Testis (tissue), 3 donors: Measurements from ENCODE around the gene RNF166. TPM values are rescaled to one million over a fixed set of nuclear protein-coding genes. Genes with fewer than 3 reads are reported as not detected.

Source experiments
- DNase-seq: peaks from one replicate; pipeline ENCODE4 v3.0.0-alpha.2; 2019
- H3K27ac ChIP-seq, 2 donors: fragments of 200-600 bp; sonication (generic); one replicate each; pipeline ENCODE4 v1.5.1; 2019
- H3K27me3 ChIP-seq: fragments of 200-600 bp; sonication (generic); one replicate; pipeline ENCODE4 v1.5.1; 2019
- H3K36me3 ChIP-seq: fragments of 200-600 bp; sonication (generic); one replicate; pipeline ENCODE4 v1.5.1; 2017; ENCODE audit warnings: low read depth; ENCODE audit errors: missing control alignments
- H3K4me1 ChIP-seq: fragments of 200-600 bp; sonication (generic); one replicate; pipeline ENCODE4 v1.5.1; 2019
- H3K4me3 ChIP-seq, 2 donors: fragments of 200-600 bp; sonication (generic); one replicate each; pipeline ENCODE4 v1.5.1; 2017 to 2019
- H3K9me3 ChIP-seq: fragments of 200-600 bp; sonication (generic); one replicate; pipeline ENCODE4 v1.5.1; 2017
- POLR2A ChIP-seq: fragments of 450-650 bp; IDR thresholded peaks from one replicate; pipeline ENCODE4 v1.6.1; 2017; ENCODE audit warnings: antibody characterized with exemption, mild to moderate bottlenecking, moderate library complexity
- WGBS, 2 donors: methylation state at CpG; one replicate each; pipeline ENCODE4 v1.1.5; 2018; 5-methylcytosine and 5-hydroxymethylcytosine counted together
- intact Hi-C: fragments of 100-400 bp; cut with DNase I; formaldehyde crosslinking; loops from one replicate; pipeline ENCODE4 v1.15.1; 2023; ENCODE audit warnings: low total_unique reads
- polyA plus RNA-seq: library from polyadenylated mRNA; stranded (reverse); fragments of 350-450 nt; fragmentation: Illumina TruSeq; extraction: RNeasy Lipid Tissue Mini Kit (QIAGEN cat#74804); gene quantifications from one replicate; pipeline ENCODE4 v1.2.3, GENCODE V29; 2014; ENCODE audit warnings: low read depth, low replicate concordance; ENCODE audit not compliant: insufficient read depth
- total RNA-seq, 2 donors: library from RNA; depleted of rRNA; stranded (reverse); fragments of >200 nt; gene quantifications; one replicate each; pipeline ENCODE4 v1.2.3, GENCODE V29; 2016
- TF ChIP-seq, protein P1 (sequence below), 3 experiments: fragments of 450-650 bp in 2 of 3; fragments of 200-600 bp in 1 of 3; sonication (generic) in 1 of 3; IDR thresholded peaks; one replicate each; pipeline ENCODE4 v1.5.1; 2016 to 2019; ENCODE audit warnings: antibody characterized with exemption in 3 of 3, mild to moderate bottlenecking in 2 of 3, moderate library complexity in 1 of 3

The RNF166 gene
- total and polyA plus RNA-seq, 3 donors from 2014 or later = 18.3 to 41.3 (median 37.4) TPM

DNA sequence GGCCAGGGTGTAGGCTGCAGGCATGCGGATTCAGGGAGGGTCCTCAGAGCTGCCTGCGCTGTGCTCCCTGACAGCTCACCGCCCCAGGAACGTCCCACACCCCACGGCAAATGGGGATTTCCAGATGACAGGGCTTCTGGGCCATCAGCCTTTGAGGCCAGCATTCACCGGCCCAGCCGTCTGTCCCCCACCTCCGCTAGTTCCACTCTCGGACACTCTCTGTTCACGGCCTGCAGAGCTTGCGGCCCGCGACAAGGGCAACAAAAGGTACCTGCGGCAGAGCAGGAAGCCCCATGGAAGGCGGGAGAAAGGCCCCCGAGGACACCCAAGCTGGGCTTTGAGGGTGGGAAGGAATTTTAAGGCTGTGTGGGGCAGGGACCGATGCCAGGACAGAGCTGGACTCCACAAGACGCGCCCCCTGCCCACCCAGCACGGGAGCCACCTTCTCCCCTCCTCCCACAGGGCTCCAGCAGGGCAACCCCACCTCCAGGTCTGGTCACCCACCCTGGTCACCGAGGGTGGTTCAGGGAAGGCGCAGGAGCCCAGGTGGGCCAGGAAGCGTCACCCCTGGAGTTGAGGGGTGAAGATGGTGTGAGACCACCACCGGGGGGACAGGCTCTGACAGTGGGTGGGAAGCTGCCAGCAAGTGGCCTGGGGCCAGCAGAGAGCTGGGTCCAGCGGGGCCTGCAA, 49.8 kb downstream of the RNF166 start:
- H3K27ac ChIP-seq = no peak overlapping the region
- no peaks in the 10 kb centered on the region for H3K4me1 ChIP-seq
- intact Hi-C loops = no loop called here
- H3K36me3 ChIP-seq = no peaks in the 10 kb centered on the region
- TF ChIP-seq POLR2A = no peak
- TF ChIP-seq, protein P1, sequence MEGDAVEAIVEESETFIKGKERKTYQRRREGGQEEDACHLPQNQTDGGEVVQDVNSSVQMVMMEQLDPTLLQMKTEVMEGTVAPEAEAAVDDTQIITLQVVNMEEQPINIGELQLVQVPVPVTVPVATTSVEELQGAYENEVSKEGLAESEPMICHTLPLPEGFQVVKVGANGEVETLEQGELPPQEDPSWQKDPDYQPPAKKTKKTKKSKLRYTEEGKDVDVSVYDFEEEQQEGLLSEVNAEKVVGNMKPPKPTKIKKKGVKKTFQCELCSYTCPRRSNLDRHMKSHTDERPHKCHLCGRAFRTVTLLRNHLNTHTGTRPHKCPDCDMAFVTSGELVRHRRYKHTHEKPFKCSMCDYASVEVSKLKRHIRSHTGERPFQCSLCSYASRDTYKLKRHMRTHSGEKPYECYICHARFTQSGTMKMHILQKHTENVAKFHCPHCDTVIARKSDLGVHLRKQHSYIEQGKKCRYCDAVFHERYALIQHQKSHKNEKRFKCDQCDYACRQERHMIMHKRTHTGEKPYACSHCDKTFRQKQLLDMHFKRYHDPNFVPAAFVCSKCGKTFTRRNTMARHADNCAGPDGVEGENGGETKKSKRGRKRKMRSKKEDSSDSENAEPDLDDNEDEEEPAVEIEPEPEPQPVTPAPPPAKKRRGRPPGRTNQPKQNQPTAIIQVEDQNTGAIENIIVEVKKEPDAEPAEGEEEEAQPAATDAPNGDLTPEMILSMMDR (IDR thresholded peaks at IDR 0.05) = no peak
- H3K4me3 ChIP-seq = no peak overlapping the region
- H3K9me3 ChIP-seq = no peaks in the 10 kb centered on the region
- 87% methylated on average over 16 to 25 of the region's 25 CpGs for WGBS, 2 donors
- H3K27me3 ChIP-seq = no peaks in the 10 kb centered on the region
- DNase-seq = no peak

DNA sequence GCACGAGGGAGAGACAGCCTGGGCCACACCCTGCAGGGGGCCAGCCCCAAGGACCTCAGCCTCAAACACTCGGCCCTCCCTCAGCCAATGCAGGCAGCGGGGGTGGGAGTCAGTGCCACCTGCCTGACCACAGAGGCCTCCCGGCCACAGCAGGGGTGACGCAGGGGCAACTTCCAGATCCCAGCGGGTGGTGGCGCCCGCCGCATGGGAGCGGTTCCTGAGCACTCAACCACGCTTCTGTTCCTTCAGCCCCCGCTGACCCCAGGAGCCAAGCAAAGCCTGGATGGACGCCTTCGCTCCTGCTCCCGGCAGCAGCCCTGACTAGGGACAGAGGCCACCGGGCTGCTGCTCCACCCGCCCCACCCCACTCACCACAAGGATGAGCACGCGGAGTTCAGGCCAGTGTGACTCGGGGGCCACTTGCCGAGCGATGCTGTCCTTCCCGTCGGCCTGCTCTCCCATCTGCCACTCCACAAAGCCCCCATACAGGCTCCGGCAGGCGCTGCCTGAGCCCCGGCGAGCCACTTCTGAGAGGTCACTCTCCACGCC, 50.4 kb downstream of the RNF166 start:
- no peaks in the 10 kb centered on the region for H3K9me3 ChIP-seq
- DNase-seq = no peak
- H3K36me3 ChIP-seq = no peaks in the 10 kb centered on the region
- H3K27me3 ChIP-seq = no peaks in the 10 kb centered on the region
- no peak overlapping the region for H3K4me3 ChIP-seq
- H3K27ac ChIP-seq = no peak overlapping the region
- whole genome bisulfite sequencing, 2 donors = 80 to 94% methylated on average over 1 to 23 of the region's 29 CpGs
- intact Hi-C loops = no loop called here
- no peak for TF ChIP-seq POLR2A
- TF ChIP-seq, protein P1 (IDR thresholded peaks at IDR 0.05) = no peak
- H3K4me1 ChIP-seq = peaks cover 5% of the 10 kb centered on the region

- no peak for TF ChIP-seq POLR2A
- TF ChIP-seq, protein P1 (IDR thresholded peaks at IDR 0.05) = no peak
- intact Hi-C loops = no loop called here
- WGBS, 2 donors = 95 to 96% methylated on average over 29 to 43 of the region's 50 CpGs
- H3K36me3 ChIP-seq = no peaks in the 10 kb centered on the region
- H3K27ac ChIP-seq = no peak overlapping the region
- H3K4me1 ChIP-seq = peaks cover 5% of the 10 kb centered on the region
- H3K9me3 ChIP-seq = no peaks in the 10 kb centered on the region
- H3K4me3 ChIP-seq = no peak overlapping the region
- H3K27me3 ChIP-seq = no peaks in the 10 kb centered on the region
- DNase-seq = no peak
Observed at GRCh38 chr16:88655053-88655732, 51.0 kb downstream of the RNF166 start.

- H3K4me1 ChIP-seq = peaks cover 5% of the 10 kb centered on the region
- no peak for DNase-seq
- H3K9me3 ChIP-seq = no peaks in the 10 kb centered on the region
- intact Hi-C loops = no loop called here
- no peak overlapping the region for H3K27ac ChIP-seq
- H3K27me3 ChIP-seq = no peaks in the 10 kb centered on the region
- no peak overlapping the region for H3K4me3 ChIP-seq
- 87 to 93% methylated on average over 15 to 28 of the region's 28 CpGs for WGBS, 2 donors
- no peak for TF ChIP-seq POLR2A
- TF ChIP-seq, protein P1 (IDR thresholded peaks at IDR 0.05) = no peak
- H3K36me3 ChIP-seq = no peaks in the 10 kb centered on the region
Observed at GRCh38 chr16:88654363-88655052, 51.7 kb downstream of the RNF166 start.
